Suprapubic skin (tissue), 4 donors: ENCODE data around the gene ARTN.

Source experiments
- EP300 ChIP-seq: sonication (generic); formaldehyde crosslinking; IDR thresholded peaks from one replicate; pipeline ENCODE4 v1.6.1; 2017; ENCODE audit warnings: antibody characterized with exemption
- POLR2A ChIP-seq, 2 donors: fragments of 450-650 bp; IDR thresholded peaks; one replicate each; pipeline ENCODE4 v1.6.1; 2017; ENCODE audit warnings: antibody characterized with exemption in 2 of 2, mild to moderate bottlenecking in 2 of 2, moderate library complexity in 2 of 2
- POLR2AphosphoS5 ChIP-seq, 3 donors: sonication (generic); formaldehyde crosslinking; IDR thresholded peaks; one replicate each; pipeline ENCODE4 v1.6.1; 2017; ENCODE audit warnings: antibody characterized with exemption in 3 of 3
- TF ChIP-seq, protein P1 (sequence below), 2 donors: fragments of 200-600 bp in 1 of 2; fragments of 450-650 bp in 1 of 2; sonication (generic) in 1 of 2; IDR thresholded peaks; one replicate each; pipeline ENCODE4 v1.5.1; 2016 to 2019; ENCODE audit warnings: antibody characterized with exemption in 2 of 2, mild to moderate bottlenecking in 1 of 2, moderate library complexity in 1 of 2

- no peak for TF ChIP-seq POLR2AphosphoS5 (IDR thresholded peaks at IDR 0.05)
- TF ChIP-seq, protein P1, sequence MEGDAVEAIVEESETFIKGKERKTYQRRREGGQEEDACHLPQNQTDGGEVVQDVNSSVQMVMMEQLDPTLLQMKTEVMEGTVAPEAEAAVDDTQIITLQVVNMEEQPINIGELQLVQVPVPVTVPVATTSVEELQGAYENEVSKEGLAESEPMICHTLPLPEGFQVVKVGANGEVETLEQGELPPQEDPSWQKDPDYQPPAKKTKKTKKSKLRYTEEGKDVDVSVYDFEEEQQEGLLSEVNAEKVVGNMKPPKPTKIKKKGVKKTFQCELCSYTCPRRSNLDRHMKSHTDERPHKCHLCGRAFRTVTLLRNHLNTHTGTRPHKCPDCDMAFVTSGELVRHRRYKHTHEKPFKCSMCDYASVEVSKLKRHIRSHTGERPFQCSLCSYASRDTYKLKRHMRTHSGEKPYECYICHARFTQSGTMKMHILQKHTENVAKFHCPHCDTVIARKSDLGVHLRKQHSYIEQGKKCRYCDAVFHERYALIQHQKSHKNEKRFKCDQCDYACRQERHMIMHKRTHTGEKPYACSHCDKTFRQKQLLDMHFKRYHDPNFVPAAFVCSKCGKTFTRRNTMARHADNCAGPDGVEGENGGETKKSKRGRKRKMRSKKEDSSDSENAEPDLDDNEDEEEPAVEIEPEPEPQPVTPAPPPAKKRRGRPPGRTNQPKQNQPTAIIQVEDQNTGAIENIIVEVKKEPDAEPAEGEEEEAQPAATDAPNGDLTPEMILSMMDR (IDR thresholded peaks at IDR 0.05), result no peak
- TF ChIP-seq POLR2A (IDR thresholded peaks at IDR 0.05), result no peak
- no peak for TF ChIP-seq EP300
These were observed 52.5 kb downstream of the ARTN start for GRCh38 chr1:43985984-43986595.
